Neural cell (in vitro differentiated cells): ENCODE data around the gene USP20. TPM values are rescaled to one million over a fixed set of nuclear protein-coding genes. Genes with fewer than 3 reads are reported as not detected.

Experiments
- H2AFZ ChIP-seq: fragments of 200-600, 300-800 bp; sonication (generic), shearing (Covaris generic); 2 replicates; pipeline ENCODE4 v1.6.0; 2014; ENCODE audit warnings: low read depth, mild to moderate bottlenecking, antibody characterized with exemption, low read length, moderate library complexity
- H3F3A ChIP-seq: fragments of 200-600 bp; shearing (Covaris generic); 2 replicates; pipeline ENCODE4 v1.6.1; 2016; ENCODE audit warnings: mild to moderate bottlenecking, moderate library complexity, mixed read lengths, antibody characterized with exemption, low read length; ENCODE audit not compliant: insufficient read depth, poor library complexity, severe bottlenecking
- H3K27ac ChIP-seq: fragments of 200-600, 300-800 bp; sonication (generic), shearing (Covaris generic); 2 replicates; pipeline ENCODE4 v1.5.1; 2014; ENCODE audit warnings: mild to moderate bottlenecking, low read length, moderate library complexity
- H3K27me3 ChIP-seq: fragments of 300-800, 200-600 bp; sonication (generic), shearing (Covaris generic); 2 replicates; pipeline ENCODE4 v1.6.0; 2014; ENCODE audit warnings: mild to moderate bottlenecking, low read depth, low read length, moderate library complexity; ENCODE audit not compliant: insufficient read depth
- H3K36me3 ChIP-seq: fragments of 300-800, 200-600 bp; sonication (generic), shearing (Covaris generic); 2 replicates; pipeline ENCODE4 v1.5.1; 2014; ENCODE audit warnings: mild to moderate bottlenecking, antibody characterized with exemption, low read length, moderate library complexity; ENCODE audit not compliant: insufficient read depth
- H3K4me2 ChIP-seq: fragments of 300-800, 200-600 bp; sonication (generic), shearing (Covaris generic); 2 replicates; pipeline ENCODE4 v1.6.0; 2014; ENCODE audit warnings: mild to moderate bottlenecking, low read length
- H3K4me3 ChIP-seq: fragments of 300-800, 200-600 bp; sonication (generic), shearing (Covaris generic); 2 replicates; pipeline ENCODE4 v1.5.1; 2014; ENCODE audit warnings: mild to moderate bottlenecking, low read length, moderate library complexity
- H3K79me2 ChIP-seq: fragments of 200-600 bp; shearing (Covaris generic); replicated peaks from 2 replicates; pipeline ENCODE4 v1.6.0; 2014; ENCODE audit warnings: mild to moderate bottlenecking, low read length, moderate library complexity; ENCODE audit not compliant: insufficient read depth
- H3K9ac ChIP-seq: fragments of 300-800, 200-600 bp; sonication (generic), shearing (Covaris generic); 2 replicates; pipeline ENCODE4 v1.6.1; 2016; ENCODE audit warnings: mild to moderate bottlenecking, low read length, mixed read lengths
- H3K9me2 ChIP-seq: fragments of 200-600 bp; shearing (Covaris generic); 2 replicates; pipeline ENCODE4 v1.6.1; 2016; ENCODE audit warnings: mild to moderate bottlenecking, low read length, mixed read lengths; ENCODE audit not compliant: insufficient read depth
- H3K9me3 ChIP-seq: fragments of 200-600, 300-800 bp; sonication (generic), shearing (Covaris generic); 2 replicates; pipeline ENCODE4 v1.6.1; 2016; ENCODE audit warnings: mild to moderate bottlenecking, mixed run types, low read length, moderate library complexity, mixed read lengths
- H4K20me1 ChIP-seq: fragments of 200-600 bp; shearing (Covaris generic); 2 replicates; pipeline ENCODE4 v1.6.1; 2016; ENCODE audit warnings: mild to moderate bottlenecking, mixed run types; ENCODE audit not compliant: insufficient read depth
- EZH2 ChIP-seq: fragments of 200-600, 300-800 bp; shearing (Covaris generic), sonication (generic); IDR thresholded peaks from 2 replicates; pipeline ENCODE4 v1.6.1; 2014; ENCODE audit warnings: antibody characterized with exemption, low read length, borderline replicate concordance, mild to moderate bottlenecking; ENCODE audit not compliant: insufficient read depth, poor library complexity, severe bottlenecking
- MXI1 ChIP-seq: fragments of 450-650 bp; conservative IDR thresholded peaks from 2 replicates; pipeline ENCODE4 v1.6.1; 2014; ENCODE audit warnings: antibody characterized with exemption, mild to moderate bottlenecking; ENCODE audit not compliant: poor library complexity, severe bottlenecking
- POLR2AphosphoS5 ChIP-seq: IDR thresholded peaks from 2 replicates; pipeline ENCODE4 v1.6.1; 2012
- RAD21 ChIP-seq: fragments of 450-650 bp; conservative IDR thresholded peaks from 2 replicates; pipeline ENCODE4 v1.6.1; 2014; ENCODE audit warnings: antibody characterized with exemption, mild to moderate bottlenecking, moderate library complexity
- SMC3 ChIP-seq: fragments of 450-650 bp; conservative IDR thresholded peaks from 2 replicates; pipeline ENCODE4 v1.6.1; 2014; ENCODE audit warnings: antibody characterized with exemption, mild to moderate bottlenecking, moderate library complexity; ENCODE audit not compliant: poor library complexity
- TAF1 ChIP-seq: IDR thresholded peaks from 2 replicates; pipeline ENCODE4 v1.6.1; 2012; ENCODE audit warnings: low read depth
- polyA plus RNA-seq: library from polyadenylated mRNA; depleted of rRNA; stranded (reverse); fragments of >200 nt; gene quantifications from 2 replicates; pipeline ENCODE4 v1.2.3, GENCODE V29; 2014
- TF ChIP-seq, protein P1 (sequence below): fragments of 450-650 bp; IDR thresholded peaks from 2 replicates; pipeline ENCODE4 v1.5.1; 2014; ENCODE audit warnings: antibody characterized with exemption, mild to moderate bottlenecking, moderate library complexity; ENCODE audit not compliant: poor library complexity, severe bottlenecking
- TF ChIP-seq, protein P2 (sequence below): IDR thresholded peaks from 2 replicates; pipeline ENCODE4 v1.6.1; 2012; ENCODE audit warnings: borderline replicate concordance

USP20 gene
- polyA plus RNA-seq, 1 donor from 2014 or later: 39.8 TPM

DNA sequence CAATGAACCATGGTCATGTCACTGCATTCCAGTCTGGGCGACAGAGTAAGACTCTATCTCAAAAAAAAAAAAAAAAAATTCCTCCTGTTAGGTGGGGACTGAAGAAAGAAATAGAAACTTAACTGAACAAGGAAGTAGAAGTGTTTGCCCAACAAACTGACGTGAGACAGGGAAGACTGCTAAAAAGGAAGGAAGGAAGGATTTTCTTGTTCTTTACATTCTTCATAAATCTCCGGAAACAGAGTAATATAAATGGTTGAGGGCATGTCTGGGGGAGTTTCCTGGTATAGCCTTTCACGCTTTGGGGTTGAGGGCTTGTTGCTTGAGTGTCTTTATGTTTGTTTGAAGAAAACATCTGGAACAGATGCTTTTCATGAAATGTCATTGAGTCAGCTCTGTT lies 29.2 kb upstream of the USP20 start:
- Histone ChIP-seq H3K9me3 (no peaks in the 10 kb centered on the region), H3K36me3 (peaks cover 3% of the 10 kb centered on the region), H3K4me3 (no peak overlapping the region)

DNA sequence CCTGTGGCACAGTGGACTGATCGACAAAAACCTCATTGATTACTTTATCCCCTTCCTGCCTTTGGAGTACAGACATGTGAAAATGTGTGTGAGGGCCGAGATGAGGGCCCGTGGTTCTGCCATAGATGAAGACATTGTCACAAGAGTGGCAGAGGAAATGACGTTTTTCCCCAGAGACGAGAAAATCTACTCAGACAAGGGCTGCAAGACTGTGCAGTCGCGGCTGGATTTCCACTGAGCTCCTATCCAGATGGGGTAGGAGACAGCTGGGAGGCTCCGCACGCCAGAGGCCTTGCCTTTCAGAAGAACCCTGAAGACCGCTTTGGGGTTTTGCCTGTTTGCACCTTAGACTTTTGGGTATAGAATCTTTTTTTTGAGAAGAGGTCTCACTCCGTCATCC lies 25.9 kb upstream of the USP20 start:
- Histone ChIP-seq H3K79me2 (peaks cover 3% of the 10 kb centered on the region), H2AFZ (no peak overlapping the region), H3K9ac (no peak overlapping the region), H3K4me2 (no peak overlapping the region), H3K9me3 (no peaks in the 10 kb centered on the region), H3F3A (no peaks in the 10 kb centered on the region), H3K27me3 (no peaks in the 10 kb centered on the region), H4K20me1 (no peaks in the 10 kb centered on the region), H3K9me2 (no peaks in the 10 kb centered on the region), H3K36me3 (peaks cover 4% of the 10 kb centered on the region), H3K27ac (no peak overlapping the region), H3K4me3 (no peak overlapping the region)
- TF ChIP-seq, protein P1, sequence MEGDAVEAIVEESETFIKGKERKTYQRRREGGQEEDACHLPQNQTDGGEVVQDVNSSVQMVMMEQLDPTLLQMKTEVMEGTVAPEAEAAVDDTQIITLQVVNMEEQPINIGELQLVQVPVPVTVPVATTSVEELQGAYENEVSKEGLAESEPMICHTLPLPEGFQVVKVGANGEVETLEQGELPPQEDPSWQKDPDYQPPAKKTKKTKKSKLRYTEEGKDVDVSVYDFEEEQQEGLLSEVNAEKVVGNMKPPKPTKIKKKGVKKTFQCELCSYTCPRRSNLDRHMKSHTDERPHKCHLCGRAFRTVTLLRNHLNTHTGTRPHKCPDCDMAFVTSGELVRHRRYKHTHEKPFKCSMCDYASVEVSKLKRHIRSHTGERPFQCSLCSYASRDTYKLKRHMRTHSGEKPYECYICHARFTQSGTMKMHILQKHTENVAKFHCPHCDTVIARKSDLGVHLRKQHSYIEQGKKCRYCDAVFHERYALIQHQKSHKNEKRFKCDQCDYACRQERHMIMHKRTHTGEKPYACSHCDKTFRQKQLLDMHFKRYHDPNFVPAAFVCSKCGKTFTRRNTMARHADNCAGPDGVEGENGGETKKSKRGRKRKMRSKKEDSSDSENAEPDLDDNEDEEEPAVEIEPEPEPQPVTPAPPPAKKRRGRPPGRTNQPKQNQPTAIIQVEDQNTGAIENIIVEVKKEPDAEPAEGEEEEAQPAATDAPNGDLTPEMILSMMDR: no peak

More for the DNA sequence above, 29.2 kb upstream of the USP20 start:
- Histone ChIP-seq H3F3A (no peaks in the 10 kb centered on the region), H3K27me3 (no peaks in the 10 kb centered on the region), H2AFZ (no peak overlapping the region), H3K27ac (no peak overlapping the region), H3K79me2 (no peaks in the 10 kb centered on the region), H3K4me2 (no peak overlapping the region), H3K9ac (no peak overlapping the region), H3K9me2 (no peaks in the 10 kb centered on the region), H4K20me1 (no peaks in the 10 kb centered on the region)
- TF ChIP-seq RAD21 (no peak), TAF1 (no peak), MXI1 (no peak), EZH2 (no peak)
- TF ChIP-seq, protein P2, sequence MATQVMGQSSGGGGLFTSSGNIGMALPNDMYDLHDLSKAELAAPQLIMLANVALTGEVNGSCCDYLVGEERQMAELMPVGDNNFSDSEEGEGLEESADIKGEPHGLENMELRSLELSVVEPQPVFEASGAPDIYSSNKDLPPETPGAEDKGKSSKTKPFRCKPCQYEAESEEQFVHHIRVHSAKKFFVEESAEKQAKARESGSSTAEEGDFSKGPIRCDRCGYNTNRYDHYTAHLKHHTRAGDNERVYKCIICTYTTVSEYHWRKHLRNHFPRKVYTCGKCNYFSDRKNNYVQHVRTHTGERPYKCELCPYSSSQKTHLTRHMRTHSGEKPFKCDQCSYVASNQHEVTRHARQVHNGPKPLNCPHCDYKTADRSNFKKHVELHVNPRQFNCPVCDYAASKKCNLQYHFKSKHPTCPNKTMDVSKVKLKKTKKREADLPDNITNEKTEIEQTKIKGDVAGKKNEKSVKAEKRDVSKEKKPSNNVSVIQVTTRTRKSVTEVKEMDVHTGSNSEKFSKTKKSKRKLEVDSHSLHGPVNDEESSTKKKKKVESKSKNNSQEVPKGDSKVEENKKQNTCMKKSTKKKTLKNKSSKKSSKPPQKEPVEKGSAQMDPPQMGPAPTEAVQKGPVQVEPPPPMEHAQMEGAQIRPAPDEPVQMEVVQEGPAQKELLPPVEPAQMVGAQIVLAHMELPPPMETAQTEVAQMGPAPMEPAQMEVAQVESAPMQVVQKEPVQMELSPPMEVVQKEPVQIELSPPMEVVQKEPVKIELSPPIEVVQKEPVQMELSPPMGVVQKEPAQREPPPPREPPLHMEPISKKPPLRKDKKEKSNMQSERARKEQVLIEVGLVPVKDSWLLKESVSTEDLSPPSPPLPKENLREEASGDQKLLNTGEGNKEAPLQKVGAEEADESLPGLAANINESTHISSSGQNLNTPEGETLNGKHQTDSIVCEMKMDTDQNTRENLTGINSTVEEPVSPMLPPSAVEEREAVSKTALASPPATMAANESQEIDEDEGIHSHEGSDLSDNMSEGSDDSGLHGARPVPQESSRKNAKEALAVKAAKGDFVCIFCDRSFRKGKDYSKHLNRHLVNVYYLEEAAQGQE: no peak

DNA sequence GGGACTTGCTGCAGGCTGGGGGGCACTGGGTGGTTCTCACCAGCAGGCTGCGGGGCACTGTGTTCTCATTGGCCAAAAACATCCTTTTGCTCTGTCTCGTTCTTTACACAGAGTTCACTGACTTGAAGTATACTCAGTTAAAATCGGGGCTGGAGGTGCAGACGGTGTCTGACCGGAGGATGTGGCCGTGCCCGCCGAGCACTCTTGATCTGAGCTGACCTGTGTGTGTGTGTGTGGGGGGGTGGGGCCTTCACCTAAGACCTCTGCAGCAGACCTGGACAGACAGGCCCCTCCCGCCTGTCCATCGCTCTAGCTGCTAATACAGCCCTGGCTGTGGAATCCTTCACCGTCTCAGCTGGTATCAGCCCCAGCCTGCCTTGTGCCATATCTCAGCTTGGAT lies 25.1 kb upstream of the USP20 start:
- Histone ChIP-seq H3K79me2 (peaks cover 3% of the 10 kb centered on the region), H2AFZ (no peak overlapping the region), H3K9me3 (no peaks in the 10 kb centered on the region), H3K9ac (no peak overlapping the region), H3K9me2 (no peaks in the 10 kb centered on the region), H3K27me3 (no peaks in the 10 kb centered on the region), H3F3A (no peaks in the 10 kb centered on the region), H3K4me3 (no peak overlapping the region), H3K27ac (no peak overlapping the region), H3K36me3 (peaks cover 4% of the 10 kb centered on the region), H4K20me1 (no peaks in the 10 kb centered on the region), H3K4me2 (no peak overlapping the region)
- TF ChIP-seq MXI1 (no peak), SMC3 (no peak), TAF1 (no peak), POLR2AphosphoS5 (no peak)
